HG02970 (cell line): Measurements from ENCODE around the gene ANGPT4.

Experiments
- ATAC-seq: cut with Tn5 transposase; IDR thresholded peaks from one replicate; pipeline ENCODE4 v1.9.1; 2021; ENCODE audit warnings: mild to moderate bottlenecking, moderate library complexity, moderate number of reproducible peaks; ENCODE audit not compliant: unreplicated experiment, low FRiP score

Gene ANGPT4

GRCh38 chr20:944148-944547, 28.0 kb upstream of the ANGPT4 start:
- no peak for ATAC-seq

- ATAC-seq, result no peak
Measured at GRCh38 chr20:942611-943010, 26.5 kb upstream of the ANGPT4 start.

GRCh38 chr20:940926-941325, 24.8 kb upstream of the ANGPT4 start:
- ATAC-seq, result no peak

- ATAC-seq, result no peak
Measured at GRCh38 chr20:939606-940005, 23.5 kb upstream of the ANGPT4 start.

- ATAC-seq, result no peak
Measured at GRCh38 chr20:934186-934840, 18.2 kb upstream of the ANGPT4 start.

GRCh38 chr20:933029-933428, 16.9 kb upstream of the ANGPT4 start:
- ATAC-seq, result no peak

GRCh38 chr20:931401-931800, 15.3 kb upstream of the ANGPT4 start:
- no peak for ATAC-seq

GRCh38 chr20:926670-927069, 10.5 kb upstream of the ANGPT4 start:
- ATAC-seq, result no peak

GRCh38 chr20:925516-925915, 9.4 kb upstream of the ANGPT4 start:
- no peak for ATAC-seq

- no peak for ATAC-seq
Measured at GRCh38 chr20:924639-925038, 8.5 kb upstream of the ANGPT4 start.

- no peak for ATAC-seq
Measured at GRCh38 chr20:922781-923180, 6.6 kb upstream of the ANGPT4 start.

GRCh38 chr20:921068-921467, 4.9 kb upstream of the ANGPT4 start:
- ATAC-seq, result no peak

- no peak for ATAC-seq
Measured at GRCh38 chr20:920311-920710, 4.2 kb upstream of the ANGPT4 start.

GRCh38 chr20:919491-919916, 3.4 kb upstream of the ANGPT4 start:
- no peak for ATAC-seq

GRCh38 chr20:917416-917815, 1.3 kb upstream of the ANGPT4 start:
- ATAC-seq, result no peak

GRCh38 chr20:916825-917224, 691 bp upstream of the ANGPT4 start:
- ATAC-seq, result no peak

GRCh38 chr20:914727-915498, 1.2 kb downstream of the ANGPT4 start:
- no peak for ATAC-seq

GRCh38 chr20:913306-913849, 2.8 kb downstream of the ANGPT4 start:
- ATAC-seq, result no peak

- no peak for ATAC-seq
Measured at GRCh38 chr20:911882-912600, 4.1 kb downstream of the ANGPT4 start.

- ATAC-seq, result no peak
Measured at GRCh38 chr20:910870-911770, 5.0 kb downstream of the ANGPT4 start.
